HG03460 (cell line): ENCODE measurements around the gene EP300.
"Not testable (repeated sequence)": the region's sequence is repeated elsewhere in the genome, so short reads cannot be mapped to it uniquely, and the experiment has no call there.

Source experiments
- ATAC-seq: cut with Tn5 transposase; IDR thresholded peaks from one replicate; pipeline ENCODE4 v1.9.1; 2021; ENCODE audit not compliant: unreplicated experiment

EP300 gene

DNA sequence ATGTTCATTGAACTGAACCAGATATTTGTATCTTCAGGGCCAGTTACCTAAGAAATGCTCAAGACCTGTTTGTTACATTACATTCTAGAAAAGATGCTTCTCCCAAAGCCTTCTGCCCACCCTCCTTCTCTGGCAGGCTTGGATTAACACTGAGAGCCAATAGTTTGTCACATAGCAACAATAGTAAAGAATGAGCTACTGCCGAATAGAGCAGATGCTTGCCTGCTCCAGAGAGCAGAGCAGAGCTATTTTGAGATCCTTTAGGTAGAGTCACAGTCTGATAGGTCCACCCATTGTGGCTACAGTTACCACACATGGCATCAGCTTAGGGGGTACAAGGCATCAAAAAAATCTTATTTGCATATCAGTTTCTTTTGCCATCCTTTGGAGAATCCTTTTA lies 13.5 kb upstream of the EP300 start:
- no peak for ATAC-seq

DNA sequence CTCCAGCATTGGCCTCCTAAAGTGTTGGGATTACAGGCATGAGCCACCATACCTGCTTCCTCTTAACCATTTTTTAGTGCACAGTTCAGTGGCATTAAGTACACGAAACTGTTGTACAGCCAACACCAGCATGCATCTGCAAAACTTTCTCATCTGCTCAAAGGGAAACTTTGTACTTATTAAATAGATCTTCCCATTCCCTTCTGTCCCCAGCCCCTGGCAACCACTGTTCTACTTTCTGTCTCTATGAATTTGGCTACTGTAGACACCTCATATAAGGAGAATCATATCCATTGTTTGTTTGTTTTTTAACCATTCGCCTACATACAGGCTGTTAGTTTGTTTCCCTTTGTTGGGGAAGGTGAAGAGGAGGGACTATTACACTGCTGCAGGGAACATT lies 6.5 kb upstream of the EP300 start:
- no peak for ATAC-seq

DNA sequence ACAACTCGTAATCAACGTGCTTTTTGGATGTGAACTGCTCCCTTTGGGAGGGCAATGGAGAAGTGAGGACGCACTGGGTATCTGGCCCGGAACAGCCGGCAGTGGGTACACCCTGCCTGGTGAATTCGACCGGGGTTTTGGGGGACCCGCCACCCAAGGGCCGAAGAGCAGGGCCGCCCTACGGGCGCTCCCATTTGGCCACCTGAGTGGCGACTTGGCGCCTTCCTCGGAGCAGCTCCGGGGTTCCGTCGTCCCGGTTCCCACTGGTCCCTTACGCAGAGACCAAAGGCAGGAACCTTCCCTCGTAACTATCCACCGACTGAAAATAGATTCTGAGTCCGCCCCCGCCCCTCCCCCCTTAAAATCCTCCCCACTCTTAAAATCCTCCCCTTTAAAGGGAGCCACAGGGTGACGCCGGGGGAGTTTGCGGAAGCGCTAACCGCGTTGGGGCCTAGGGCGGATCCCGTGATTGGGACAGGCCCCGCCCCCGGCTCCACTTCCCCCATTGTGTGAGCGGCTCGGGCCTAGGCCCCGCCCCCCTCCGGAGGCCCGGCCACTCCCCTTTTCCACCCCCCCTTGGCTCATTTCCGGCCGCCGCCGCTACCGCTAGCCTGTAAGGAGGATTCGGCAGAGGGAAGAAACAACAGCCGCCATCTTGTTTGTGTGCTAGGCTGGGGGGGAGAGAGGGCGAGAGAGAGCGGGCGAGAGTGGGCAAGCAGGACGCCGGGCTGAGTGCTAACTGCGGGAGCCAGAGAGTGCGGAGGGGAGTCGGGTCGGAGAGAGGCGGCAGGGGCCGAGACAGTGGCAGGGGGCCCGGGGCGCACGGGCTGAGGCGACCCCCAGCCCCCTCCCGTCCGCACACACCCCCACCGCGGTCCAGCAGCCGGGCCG lies 1.0 kb upstream of the EP300 start:
- ATAC-seq = peak; percentile 62

DNA sequence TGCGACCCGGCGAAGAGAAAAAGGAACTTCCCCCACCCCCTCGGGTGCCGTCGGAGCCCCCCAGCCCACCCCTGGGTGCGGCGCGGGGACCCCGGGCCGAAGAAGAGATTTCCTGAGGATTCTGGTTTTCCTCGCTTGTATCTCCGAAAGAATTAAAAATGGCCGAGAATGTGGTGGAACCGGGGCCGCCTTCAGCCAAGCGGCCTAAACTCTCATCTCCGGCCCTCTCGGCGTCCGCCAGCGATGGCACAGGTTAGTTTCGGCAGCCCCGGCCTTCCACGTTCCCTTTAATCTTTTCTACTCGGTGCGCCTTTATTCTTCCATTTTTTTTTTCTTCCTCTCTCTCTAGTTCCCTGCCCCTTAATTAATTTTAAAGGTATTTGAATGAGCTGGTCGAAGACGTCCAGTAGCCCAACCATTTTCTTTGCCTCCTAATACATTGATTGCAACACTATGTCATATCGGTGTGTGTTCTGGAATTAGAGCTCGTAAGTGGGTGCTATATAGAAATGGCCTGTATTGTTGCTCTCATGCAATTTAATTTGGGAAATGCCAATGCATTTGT lies 537 bp downstream of the EP300 start:
- ATAC-seq = no peak

DNA sequence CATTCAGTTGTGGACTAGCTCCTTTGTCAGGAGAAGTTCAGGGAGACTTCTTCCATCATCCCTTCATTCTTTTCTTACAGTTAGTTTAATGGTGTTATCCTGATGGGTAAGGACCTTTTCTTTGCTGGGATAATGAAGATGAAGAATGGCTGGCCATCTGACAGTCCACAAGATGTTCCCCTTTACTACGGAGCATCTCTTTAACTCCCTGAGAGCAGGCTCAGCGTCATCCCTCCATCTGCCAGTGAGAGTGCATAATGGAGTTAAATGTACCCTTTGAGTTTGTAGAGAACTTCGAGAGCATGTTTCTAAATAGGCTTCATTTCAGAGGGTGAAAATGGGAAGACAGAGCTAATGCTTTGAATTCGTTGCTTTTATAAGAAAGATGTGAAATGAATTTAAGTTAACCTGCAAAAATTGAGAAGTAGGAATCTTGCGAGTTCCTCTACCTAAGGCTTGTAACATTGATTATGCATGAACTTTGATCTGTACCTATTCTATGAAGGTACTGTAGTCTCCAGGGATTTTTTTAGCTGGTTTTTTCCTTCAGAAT lies 1.7 kb downstream of the EP300 start:
- ATAC-seq = no peak

DNA sequence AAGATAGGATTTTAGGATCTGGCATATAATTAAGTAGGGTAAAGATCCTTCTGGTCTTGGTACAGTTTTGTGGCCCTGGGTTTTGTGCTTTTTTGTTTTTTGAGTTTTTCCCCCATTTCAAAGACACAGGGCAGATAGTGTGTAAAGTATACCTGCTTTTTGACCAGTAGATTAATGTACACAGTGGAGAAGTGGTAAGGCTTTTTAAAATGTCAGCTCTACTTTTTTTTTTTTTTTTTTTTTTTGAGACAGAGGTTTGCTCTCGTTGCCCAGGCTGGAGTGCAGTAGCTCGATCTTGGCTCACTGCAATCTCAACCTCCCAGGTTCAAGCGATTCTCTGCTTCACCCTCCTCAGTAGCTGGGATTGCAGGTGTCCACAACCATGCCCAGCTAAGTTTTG lies 4.0 kb downstream of the EP300 start:
- no peak for ATAC-seq

DNA sequence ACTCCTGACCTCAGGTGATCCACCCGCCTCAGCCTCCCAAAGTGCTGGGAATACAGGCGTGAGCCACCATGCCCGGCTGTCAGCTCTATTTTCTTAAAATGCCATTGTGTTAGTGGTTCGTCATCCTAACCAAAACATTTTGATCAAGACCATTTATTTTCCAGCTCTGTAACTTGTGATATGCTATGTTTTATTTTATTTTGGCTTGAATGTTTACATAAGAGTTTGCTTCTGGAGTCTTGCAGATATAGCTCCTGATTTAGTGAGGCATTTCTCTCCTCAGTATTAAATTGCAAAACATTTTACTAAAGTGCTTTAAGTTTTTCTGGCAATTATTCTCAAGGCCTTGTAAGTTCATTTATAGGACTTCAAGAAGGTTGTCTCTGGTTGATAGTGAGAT lies 4.4 kb downstream of the EP300 start:
- ATAC-seq = no peak

DNA sequence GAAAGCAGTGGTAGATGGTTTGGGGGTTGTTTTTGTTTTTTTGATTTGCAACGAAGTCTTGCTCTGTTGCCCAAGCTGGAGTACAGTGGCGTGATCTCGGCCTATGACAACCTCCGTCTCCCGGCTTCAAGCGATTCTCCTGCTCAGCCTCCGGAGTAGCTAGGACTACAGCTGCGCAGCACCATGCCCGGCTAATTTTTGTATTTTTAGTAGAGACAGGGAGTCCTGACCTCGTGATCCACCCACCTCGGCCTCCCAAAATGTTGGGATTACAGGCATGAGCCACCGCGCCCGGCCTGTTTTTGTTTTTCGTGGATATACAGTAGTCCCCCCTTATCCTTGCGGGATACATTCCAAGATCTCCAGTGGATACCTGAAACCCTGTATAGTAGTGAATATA lies 6.6 kb downstream of the EP300 start:
- no peak for ATAC-seq

DNA sequence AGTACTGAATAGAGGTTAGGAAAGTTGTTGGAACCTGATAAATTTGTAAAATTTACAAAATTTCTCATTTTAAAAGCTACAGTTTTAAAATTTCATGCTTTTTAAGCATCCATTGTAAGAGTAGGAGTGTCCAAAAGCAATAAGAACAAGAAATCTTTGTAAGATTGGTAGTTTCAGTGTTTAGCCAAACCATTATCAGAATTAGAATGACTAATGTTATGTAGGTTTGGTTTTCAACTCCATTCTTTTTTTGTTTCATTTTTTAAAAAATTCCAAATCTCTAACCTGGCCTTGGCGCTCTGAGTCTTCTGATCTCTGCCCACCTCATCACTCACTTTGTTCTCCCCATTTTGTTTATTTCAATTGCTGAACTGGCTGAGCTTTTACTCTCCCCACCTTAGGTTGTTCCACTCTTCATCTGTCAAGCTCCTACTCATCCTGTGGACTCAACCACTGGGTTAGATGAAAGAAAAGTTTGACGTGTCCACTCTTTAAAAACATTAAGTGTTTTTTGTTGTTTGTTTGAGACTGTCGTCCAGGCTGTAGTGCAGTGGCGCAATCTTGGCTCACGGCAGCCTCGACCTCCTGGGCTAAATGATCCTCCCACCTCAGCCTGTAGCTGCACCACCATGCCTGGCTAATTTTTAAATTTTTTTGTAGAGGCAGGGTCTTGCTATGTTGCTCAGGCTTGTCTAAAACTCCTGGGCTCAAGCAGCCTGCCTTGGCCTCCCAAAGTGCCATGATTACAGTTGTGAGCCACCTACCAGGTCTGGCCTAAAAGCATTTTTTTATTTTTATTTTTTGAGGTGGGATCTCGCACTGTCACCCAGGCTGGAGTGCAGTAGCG lies 14.0 kb downstream of the EP300 start:
- no peak for ATAC-seq

DNA sequence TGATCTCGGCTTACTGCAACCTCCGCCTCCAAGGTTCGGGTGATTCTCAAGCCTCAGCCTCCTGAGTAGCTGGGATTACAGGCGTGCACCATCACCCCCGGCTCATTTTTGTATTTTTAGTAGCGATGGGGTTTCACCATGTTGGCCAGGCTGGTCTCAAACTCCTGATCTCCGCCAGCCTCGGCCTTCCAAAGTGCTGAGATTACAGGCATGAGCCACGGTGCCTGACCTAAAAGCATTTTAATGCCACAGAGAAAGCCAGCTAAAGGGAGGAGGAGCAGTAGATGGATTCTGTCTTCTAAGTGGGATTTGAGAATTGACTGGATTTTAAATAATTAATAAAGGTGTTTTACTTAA lies 14.6 kb downstream of the EP300 start:
- not testable (repeated sequence) for ATAC-seq

DNA sequence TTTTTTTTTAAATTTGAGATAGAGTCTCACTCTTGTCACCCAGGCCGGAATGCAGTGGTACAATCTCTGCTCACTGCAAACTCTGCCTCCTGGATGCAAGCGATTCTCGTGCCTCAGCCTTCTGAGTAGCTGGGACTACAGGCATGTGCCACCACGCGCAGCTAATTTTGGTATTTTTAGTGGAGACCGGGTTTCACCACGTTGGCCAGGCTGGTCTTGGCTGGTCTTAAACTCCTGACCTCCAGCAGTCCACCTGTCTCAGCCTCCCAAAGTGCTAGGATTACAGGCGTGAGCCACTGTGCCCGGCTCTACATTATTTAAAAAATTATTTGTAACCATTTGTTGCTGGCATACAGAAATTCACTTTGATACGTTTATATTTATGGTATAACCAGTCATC lies 18.6 kb downstream of the EP300 start:
- no peak for ATAC-seq

DNA sequence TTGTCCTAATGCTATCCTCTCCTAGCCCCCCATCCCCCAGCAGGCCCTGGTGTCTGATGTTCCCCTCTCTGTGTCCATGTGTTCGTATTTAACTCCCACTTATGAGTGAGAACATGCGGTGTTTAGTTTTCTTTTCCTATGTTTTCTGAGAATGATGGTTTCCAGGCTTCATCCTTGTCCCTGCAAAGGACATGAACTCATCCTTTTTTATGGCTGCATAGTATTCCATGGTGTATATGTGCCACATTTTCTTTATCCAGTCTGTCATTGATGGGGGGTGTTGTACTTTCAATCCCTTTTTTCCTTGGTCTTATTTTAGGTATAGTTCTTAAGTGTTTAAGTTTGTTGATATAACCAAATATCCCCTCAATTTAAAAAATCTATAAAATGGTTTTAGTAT lies 23.9 kb downstream of the EP300 start:
- no peak for ATAC-seq

DNA sequence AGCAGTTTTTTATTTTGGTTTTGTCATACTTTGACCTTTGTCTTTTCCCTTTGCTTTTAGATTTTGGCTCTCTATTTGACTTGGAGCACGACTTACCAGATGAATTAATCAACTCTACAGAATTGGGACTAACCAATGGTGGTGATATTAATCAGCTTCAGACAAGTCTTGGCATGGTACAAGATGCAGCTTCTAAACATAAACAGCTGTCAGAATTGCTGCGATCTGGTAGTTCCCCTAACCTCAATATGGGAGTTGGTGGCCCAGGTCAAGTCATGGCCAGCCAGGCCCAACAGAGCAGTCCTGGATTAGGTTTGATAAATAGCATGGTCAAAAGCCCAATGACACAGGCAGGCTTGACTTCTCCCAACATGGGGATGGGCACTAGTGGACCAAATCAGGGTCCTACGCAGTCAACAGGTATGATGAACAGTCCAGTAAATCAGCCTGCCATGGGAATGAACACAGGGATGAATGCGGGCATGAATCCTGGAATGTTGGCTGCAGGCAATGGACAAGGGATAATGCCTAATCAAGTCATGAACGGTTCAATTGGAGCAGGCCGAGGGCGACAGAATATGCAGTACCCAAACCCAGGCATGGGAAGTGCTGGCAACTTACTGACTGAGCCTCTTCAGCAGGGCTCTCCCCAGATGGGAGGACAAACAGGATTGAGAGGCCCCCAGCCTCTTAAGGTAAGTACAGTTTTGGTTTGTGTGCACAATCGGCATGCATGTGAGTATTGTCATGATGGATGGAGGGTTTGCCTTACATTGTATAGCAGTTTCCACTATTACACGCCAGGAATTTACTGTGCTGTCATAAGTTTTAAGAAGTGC lies 25.0 kb downstream of the EP300 start:
- no peak for ATAC-seq

DNA sequence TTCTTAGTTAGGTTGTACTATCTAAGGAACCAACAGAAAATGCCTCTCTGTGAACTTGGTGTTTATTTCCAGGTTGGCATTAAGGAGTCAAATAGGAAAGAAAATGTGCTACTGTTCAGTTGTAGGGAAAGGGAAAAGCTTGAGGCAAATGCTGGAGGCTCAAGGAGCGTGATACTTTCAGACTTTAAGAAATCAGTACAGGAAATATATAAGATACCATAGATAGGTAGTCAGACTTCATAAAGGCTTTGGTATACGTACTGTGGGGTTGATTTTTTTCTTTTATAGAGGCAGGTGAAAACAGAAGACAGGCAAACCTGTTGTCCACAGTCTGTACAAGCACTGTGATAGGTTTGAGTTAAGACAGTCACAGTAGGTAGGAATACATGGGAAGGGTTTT lies 30.8 kb downstream of the EP300 start:
- ATAC-seq = no peak

DNA sequence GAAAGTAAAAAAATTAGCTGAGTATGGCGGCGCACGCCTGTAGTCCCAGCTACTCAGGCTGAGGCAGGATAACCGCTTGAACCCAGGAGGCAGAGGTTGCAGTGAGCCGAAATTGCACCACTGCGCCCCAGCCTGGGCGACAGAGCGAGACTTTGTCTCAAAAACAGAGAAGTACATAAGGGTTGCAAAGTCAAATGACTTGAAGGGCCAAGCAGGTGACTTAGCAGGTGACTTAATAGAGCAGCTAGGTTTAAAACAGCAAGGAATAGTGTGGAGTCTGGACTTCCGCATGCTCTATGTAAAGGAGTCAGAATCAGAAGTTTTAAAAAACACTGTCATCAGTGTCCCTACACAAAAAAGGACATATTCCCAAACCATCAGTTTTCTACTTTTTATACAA lies 31.7 kb downstream of the EP300 start:
- no peak for ATAC-seq

DNA sequence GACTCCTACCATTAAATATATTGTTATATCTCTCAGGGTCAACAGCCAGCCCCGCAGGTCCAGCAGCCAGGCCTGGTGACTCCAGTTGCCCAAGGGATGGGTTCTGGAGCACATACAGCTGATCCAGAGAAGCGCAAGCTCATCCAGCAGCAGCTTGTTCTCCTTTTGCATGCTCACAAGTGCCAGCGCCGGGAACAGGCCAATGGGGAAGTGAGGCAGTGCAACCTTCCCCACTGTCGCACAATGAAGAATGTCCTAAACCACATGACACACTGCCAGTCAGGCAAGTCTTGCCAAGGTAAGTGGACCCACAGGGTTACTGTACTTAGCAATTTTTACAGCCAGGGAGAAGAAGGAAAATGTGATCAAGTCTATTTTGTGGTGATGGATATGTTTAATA lies 35.1 kb downstream of the EP300 start:
- ATAC-seq = no peak

DNA sequence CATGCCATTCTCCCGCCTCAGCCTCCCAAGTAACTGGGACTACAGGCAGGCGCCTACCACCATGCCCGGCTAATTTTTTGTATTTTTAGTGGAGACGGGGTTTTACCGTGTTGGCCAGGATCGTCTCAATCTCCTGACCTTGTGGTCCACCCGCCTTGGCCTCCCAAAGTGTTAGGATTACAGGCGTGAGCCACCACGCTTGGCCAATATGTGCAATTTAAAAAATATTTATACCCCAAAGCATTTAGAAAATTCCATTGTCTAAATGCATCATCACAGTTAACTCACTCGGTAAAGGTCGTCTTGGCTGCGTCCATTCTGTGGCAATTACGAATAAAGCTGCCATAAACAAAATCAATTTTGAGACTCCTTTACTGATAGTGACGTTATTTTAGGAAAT lies 36.2 kb downstream of the EP300 start:
- no peak for ATAC-seq

DNA sequence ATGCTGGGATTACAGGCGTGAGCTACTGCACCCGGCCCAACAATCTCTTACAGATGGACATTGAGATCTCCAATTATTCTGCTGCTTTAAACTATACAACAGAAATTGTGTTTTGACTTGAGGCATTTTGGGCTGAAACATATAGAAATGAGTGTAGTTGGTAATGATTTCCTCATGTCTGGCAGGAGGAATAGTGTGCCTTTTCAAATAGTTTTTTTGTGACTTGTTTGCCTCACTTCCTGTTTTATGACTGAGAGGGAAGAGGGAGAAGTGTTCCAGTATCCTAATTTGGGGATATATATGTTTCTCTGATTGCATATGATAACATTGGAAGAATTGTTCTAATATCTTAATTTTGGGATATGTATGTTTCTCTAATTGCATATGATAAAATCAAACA lies 40.2 kb downstream of the EP300 start:
- ATAC-seq = no peak

DNA sequence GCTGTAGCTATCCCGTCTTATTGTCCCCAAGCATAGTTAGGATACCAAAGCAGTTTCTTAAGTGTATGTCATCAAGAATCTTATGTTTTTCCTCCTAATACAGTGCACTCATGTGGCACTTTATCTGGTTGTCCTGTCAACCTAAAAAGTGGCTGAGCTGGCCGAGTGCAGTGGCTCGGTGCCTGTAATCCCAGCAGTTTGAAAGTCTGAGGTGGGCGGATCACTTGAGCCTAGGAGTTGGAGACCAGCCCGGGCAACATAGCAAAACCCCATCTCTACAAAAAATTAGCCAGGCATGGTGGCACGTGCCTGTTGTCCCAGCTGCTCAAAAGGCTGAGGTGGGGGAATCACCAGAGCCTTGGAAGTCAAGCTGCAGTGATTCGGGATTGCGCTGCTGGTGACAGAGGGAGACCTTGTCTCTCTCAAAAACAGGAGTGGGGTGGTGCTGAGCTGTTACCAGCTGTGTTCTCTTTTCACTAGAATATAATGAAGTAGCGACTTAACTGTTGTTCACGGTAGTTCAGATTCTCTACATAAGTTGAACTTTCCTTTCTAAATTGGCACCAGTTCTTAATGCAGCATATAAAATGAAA lies 48.1 kb downstream of the EP300 start:
- ATAC-seq = no peak

DNA sequence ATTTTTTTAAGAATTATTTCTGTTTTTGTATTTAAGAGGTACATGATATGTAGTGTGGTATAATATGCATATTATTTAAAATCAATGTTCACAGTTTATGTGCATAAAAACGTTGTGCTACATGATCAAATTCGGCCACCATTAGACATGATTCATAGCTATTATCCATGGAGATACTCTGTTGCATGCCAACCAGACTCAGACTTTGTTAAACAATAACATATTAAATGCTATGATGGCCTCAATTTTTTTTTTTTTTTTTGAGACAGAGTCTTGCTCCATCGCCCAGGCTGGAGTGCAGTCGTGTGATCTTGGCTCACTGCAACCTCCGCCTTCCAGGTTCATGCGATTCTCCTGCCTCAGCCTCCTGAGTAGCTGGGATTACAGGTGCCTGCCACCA lies 53.5 kb downstream of the EP300 start:
- not testable (repeated sequence) for ATAC-seq
